AG04450 (cell line): ENCODE data around the gene FGB. TPM values are rescaled to one million over a fixed set of nuclear protein-coding genes. Genes with fewer than 3 reads are reported as not detected.
"Not testable (repeated sequence)": the region's sequence is repeated elsewhere in the genome, so short reads cannot be mapped to it uniquely, and the experiment has no call there.

Source experiments
- CTCF ChIA-PET: fragments of 300-600, 350-600 bp; formaldehyde crosslinking; extraction: SDS; loops from one replicate; lab custom pipeline; 2022; ENCODE audit warnings: antibody characterized with exemption, inconsistent platforms; lab: Charles Lee
- POLR2A ChIA-PET: fragments of 350-600 bp; formaldehyde crosslinking; extraction: SDS; loops from one replicate; lab custom pipeline; 2021; ENCODE audit warnings: antibody characterized with exemption, inconsistent platforms; lab: Yijun Ruan, JAX
- DNase-seq: peaks from one replicate; pipeline ENCODE4 v3.0.0-alpha.2; 2011; ENCODE audit warnings: low read depth, low spot score
- H3K27ac ChIP-seq: one replicate; pipeline ENCODE4 v1.5.1; 2012; ENCODE audit warnings: low read depth, low read length, control low read depth
- H3K27me3 ChIP-seq: one replicate; pipeline ENCODE4 v1.6.0; 2012; ENCODE audit warnings: low read length; ENCODE audit not compliant: control insufficient read depth, insufficient read depth
- H3K4me3 ChIP-seq: 2 replicates; pipeline ENCODE4 v1.5.1; 2011; ENCODE audit warnings: mild to moderate bottlenecking, low read depth, low read length, control low read depth
- H3K9me3 ChIP-seq: 2 replicates; pipeline ENCODE4 v1.5.1; 2012; ENCODE audit warnings: low read length; ENCODE audit not compliant: control insufficient read depth, insufficient read depth
- CTCF ChIP-seq: IDR thresholded peaks from 2 replicates; pipeline ENCODE4 v1.5.1; 2011; ENCODE audit warnings: low read depth, low read length, control low read depth, inconsistent platforms
- polyA plus RNA-seq: library from polyadenylated mRNA; depleted of rRNA; stranded (reverse); fragments of >200 nt; gene quantifications from 2 replicates; pipeline ENCODE4 v1.2.3, GENCODE V29; 2011

The FGB gene
- polyA plus RNA-seq, 1 experiment, result 0.17 TPM

- no peak for DNase-seq
- no peaks in the 10 kb centered on the region for H3K27me3 ChIP-seq
- ChIA-PET POLR2A (no interaction called here), CTCF (interaction anchor here (0.7 to 0.9 kb wide), 2 partner anchors 33 to 45 kb away, joined by 3 to 7 read pairs; no protein-coding TSS in a partner anchor)
- H3K4me3 ChIP-seq, result no peak overlapping the region
- no peak for TF ChIP-seq CTCF
- no peaks in the 10 kb centered on the region for H3K9me3 ChIP-seq
- H3K27ac ChIP-seq, result no peak overlapping the region
Observed at GRCh38 chr4:154591890-154592289, 29.1 kb downstream of the FGB start.

GRCh38 chr4:154593868-154594267 lies 31.1 kb downstream of the FGB start:
- ChIA-PET CTCF (interaction anchor here (1.0 to 2.7 kb wide), 4 partner anchors 26 to 44 kb away, joined by 3 to 16 read pairs (median 6); no protein-coding TSS in a partner anchor), POLR2A (no interaction called here)
- no peak for TF ChIP-seq CTCF
- no peak overlapping the region for H3K4me3 ChIP-seq
- H3K27me3 ChIP-seq, result no peaks in the 10 kb centered on the region
- DNase-seq, result no peak
- H3K9me3 ChIP-seq, result no peaks in the 10 kb centered on the region
- no peak overlapping the region for H3K27ac ChIP-seq

GRCh38 chr4:154594343-154594742 lies 31.5 kb downstream of the FGB start:
- H3K27me3 ChIP-seq, H3K9me3 ChIP-seq, H3K27ac ChIP-seq, H3K4me3 ChIP-seq, DNase-seq, POLR2A ChIA-PET: not testable (repeated sequence)
- CTCF ChIA-PET, result interaction anchor here (1.0 to 2.7 kb wide), 5 partner anchors 25 to 44 kb away, joined by 3 to 16 read pairs (median 4); no protein-coding TSS in a partner anchor

- ChIA-PET POLR2A (no interaction called here), CTCF (interaction anchor here (2.3 to 2.7 kb wide), 2 partner anchors 24 to 37 kb away, joined by 9 to 16 read pairs; no protein-coding TSS in a partner anchor)
- TF ChIP-seq CTCF, result no peak
- DNase-seq, result no peak
- H3K4me3 ChIP-seq, result no peak overlapping the region
- H3K27ac ChIP-seq, result no peak overlapping the region
- H3K27me3 ChIP-seq, result no peaks in the 10 kb centered on the region
- no peaks in the 10 kb centered on the region for H3K9me3 ChIP-seq
Observed at GRCh38 chr4:154595807-154596206, 33.0 kb downstream of the FGB start.

- POLR2A ChIA-PET, H3K9me3 ChIP-seq, H3K27ac ChIP-seq, H3K4me3 ChIP-seq, DNase-seq, H3K27me3 ChIP-seq: not testable (repeated sequence)
- CTCF ChIA-PET, result interaction anchor here (0.6 to 2.0 kb wide), 2 partner anchors 26 to 39 kb away, joined by 3 to 6 read pairs; no protein-coding TSS in a partner anchor
Observed at GRCh38 chr4:154597281-154597680, 34.5 kb downstream of the FGB start.

GRCh38 chr4:154597798-154598774 lies 35.3 kb downstream of the FGB start:
- TF ChIP-seq CTCF, result no peak
- DNase-seq, result no peak
- POLR2A ChIA-PET, result no interaction called here
- Histone ChIP-seq H3K9me3 (no peaks in the 10 kb centered on the region), H3K27me3 (no peaks in the 10 kb centered on the region), H3K27ac (no peak overlapping the region), H3K4me3 (no peak overlapping the region)
- CTCF ChIA-PET, result interaction anchor here (0.6 to 2.0 kb wide), 2 partner anchors 25 to 39 kb away, joined by 3 to 6 read pairs; no protein-coding TSS in a partner anchor
